NB4 (cell line): ENCODE data around the gene CAAP1.

Experiments
- DNase-seq: peaks from one replicate; pipeline ENCODE4 v3.0.0; 2010; ENCODE audit warnings: low read depth
- H3K4me3 ChIP-seq: one replicate; pipeline ENCODE4 v1.5.1; 2011; ENCODE audit warnings: mild to moderate bottlenecking, low read depth, low read length, moderate library complexity
- MYC ChIP-seq: IDR thresholded peaks from 2 replicates; pipeline ENCODE4 v1.6.1; 2011; ENCODE audit warnings: low read depth, low read length
- POLR2A ChIP-seq: IDR thresholded peaks from 2 replicates; pipeline ENCODE4 v1.6.1; 2011; ENCODE audit warnings: mild to moderate bottlenecking; ENCODE audit not compliant: insufficient read length; ENCODE audit errors: extremely low read depth
- TF ChIP-seq, protein P1 (sequence below): IDR thresholded peaks from one replicate; pipeline ENCODE4 v1.5.1; 2012; ENCODE audit warnings: low read depth, low read length
- TF ChIP-seq, protein P2 (sequence below): IDR thresholded peaks from 2 replicates; pipeline ENCODE4 v1.6.1; 2011; ENCODE audit warnings: low read depth, low read length

Gene CAAP1

GRCh38 chr9:26807161-26807560 is 85.4 kb downstream of the CAAP1 start:
- no peak overlapping the region for H3K4me3 ChIP-seq
- TF ChIP-seq, protein P1, sequence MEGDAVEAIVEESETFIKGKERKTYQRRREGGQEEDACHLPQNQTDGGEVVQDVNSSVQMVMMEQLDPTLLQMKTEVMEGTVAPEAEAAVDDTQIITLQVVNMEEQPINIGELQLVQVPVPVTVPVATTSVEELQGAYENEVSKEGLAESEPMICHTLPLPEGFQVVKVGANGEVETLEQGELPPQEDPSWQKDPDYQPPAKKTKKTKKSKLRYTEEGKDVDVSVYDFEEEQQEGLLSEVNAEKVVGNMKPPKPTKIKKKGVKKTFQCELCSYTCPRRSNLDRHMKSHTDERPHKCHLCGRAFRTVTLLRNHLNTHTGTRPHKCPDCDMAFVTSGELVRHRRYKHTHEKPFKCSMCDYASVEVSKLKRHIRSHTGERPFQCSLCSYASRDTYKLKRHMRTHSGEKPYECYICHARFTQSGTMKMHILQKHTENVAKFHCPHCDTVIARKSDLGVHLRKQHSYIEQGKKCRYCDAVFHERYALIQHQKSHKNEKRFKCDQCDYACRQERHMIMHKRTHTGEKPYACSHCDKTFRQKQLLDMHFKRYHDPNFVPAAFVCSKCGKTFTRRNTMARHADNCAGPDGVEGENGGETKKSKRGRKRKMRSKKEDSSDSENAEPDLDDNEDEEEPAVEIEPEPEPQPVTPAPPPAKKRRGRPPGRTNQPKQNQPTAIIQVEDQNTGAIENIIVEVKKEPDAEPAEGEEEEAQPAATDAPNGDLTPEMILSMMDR, result no peak
- TF ChIP-seq, protein P2, sequence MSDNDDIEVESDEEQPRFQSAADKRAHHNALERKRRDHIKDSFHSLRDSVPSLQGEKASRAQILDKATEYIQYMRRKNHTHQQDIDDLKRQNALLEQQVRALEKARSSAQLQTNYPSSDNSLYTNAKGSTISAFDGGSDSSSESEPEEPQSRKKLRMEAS, result no peak
- TF ChIP-seq POLR2A, result no peak
- DNase-seq, result no peak

- TF ChIP-seq POLR2A, result no peak
- TF ChIP-seq MYC, result no peak
- TF ChIP-seq, protein P2, result no peak
- TF ChIP-seq, protein P1, result no peak
- no peak overlapping the region for H3K4me3 ChIP-seq
- no peak for DNase-seq
Observed at GRCh38 chr9:26802921-26803320, 89.7 kb downstream of the CAAP1 start.

GRCh38 chr9:26801772-26802171 is 90.8 kb downstream of the CAAP1 start:
- no peak for DNase-seq
- H3K4me3 ChIP-seq, result no peak overlapping the region
- TF ChIP-seq, protein P1, result no peak

DNA sequence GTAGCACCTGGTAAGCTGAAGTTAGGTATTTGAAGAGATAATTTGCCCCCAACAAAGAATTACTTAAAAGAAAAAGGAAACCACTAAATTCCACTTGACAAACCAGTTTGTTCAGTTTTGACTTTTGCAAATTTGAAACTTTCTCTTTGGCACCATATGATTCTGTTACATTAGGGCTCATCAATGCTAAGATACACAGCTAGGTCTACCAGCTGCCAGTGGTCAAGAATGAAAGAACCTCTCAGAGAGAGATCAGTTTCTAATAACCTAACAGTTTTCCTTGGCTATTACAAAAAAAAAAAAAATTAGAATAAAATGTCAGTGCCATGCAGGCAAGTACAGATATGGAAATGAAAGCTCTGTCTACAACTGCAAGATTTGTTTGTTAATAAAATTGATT is 92.3 kb downstream of the CAAP1 start:
- DNase-seq, result no peak
- TF ChIP-seq MYC (no peak), POLR2A (no peak)
- TF ChIP-seq, protein P1, result no peak
- TF ChIP-seq, protein P2, result no peak
- no peak overlapping the region for H3K4me3 ChIP-seq

DNA sequence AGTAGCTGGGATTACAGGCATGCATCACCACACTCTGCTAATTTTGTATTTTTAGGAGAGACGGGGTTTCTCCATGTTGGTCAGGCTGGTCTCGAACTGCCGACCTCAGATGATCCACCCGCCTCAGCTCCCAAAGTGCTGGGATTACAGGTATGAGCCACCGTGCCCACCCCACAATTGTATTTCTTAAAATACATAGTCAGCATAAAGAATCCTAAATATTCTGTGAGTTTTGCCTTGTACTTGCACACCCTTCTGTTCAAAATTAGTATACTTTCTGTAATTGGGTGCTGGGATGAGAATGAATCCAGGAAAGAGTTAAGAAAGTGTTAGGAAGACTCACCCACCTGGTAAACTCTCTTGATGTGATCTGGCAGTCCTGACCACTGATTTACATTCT is 101.3 kb downstream of the CAAP1 start:
- no peak overlapping the region for H3K4me3 ChIP-seq
- no peak for DNase-seq
- TF ChIP-seq POLR2A, result no peak
- TF ChIP-seq, protein P2, result no peak
- no peak for TF ChIP-seq MYC
